Measurements from ENCODE around the gene ADGRD1.

The ADGRD1 gene

DNA sequence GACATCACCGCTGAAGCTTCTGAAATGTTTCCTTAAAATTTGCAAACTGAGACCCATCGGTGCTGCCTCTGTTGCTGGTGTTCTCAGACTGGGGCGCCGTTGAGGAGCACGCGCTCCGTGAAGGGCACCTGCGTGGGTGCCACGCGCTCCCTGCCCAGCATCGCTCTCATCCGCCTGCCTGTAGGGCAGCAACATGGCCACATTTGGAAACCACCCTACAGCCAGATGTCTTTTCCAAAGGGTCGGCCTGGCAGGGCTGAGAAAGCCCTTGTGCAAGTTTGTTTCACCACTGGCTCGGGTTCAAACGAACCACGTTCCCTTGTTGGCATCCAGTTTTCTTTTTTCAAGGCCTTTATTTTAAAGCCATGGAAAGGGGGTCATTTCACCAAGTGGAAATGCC lies 13.9 kb downstream of the ADGRD1 start:
- DNase-seq, result no peak

DNA sequence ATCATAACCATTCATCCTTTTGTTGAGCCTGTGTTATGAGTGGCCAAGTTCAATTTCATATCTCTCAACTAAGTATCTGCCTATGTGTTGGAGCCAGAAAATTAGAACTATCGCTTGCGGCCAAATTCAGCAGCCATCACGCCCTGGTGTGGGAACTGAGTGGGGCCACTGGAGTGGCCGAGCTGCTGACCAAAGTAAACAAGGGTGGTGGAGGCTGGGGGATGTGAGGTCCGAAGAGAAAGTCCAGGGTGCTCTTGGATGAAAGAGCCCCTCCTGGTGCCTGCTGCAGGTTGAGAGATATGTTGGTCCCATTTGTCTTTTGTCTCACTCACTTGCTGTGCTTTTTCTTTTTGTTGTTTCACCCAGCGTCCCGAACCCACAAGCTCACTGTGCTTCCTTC lies 14.9 kb downstream of the ADGRD1 start:
- no peak for DNase-seq

DNA sequence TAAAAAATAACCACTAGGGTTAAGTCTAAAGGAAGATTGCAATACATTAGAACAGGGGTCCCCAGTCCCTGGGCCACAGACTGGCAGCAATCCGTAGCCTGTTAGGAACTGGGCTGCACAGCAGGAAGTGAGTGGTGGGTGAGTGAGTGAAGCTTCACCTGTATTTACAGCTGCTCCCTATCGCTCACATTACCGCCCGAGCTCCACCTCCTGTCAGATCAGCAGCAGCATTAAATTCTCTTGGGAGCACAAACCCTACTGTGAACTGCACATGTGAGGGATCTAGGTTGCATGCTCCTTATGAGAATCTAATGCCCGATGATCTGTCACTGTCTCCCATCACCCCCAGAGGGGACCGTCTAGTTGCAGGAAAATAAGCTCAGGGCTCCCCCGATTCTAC lies 15.5 kb downstream of the ADGRD1 start:
- no peak for DNase-seq

- no peak for DNase-seq
These were observed 16.6 kb downstream of the ADGRD1 start for GRCh38 chr12:130970165-130970907.

- DNase-seq, result no peak
These were observed 17.2 kb downstream of the ADGRD1 start for GRCh38 chr12:130970908-130971233.

GRCh38 chr12:130971925-130972585 lies 18.3 kb downstream of the ADGRD1 start:
- no peak for DNase-seq

DNA sequence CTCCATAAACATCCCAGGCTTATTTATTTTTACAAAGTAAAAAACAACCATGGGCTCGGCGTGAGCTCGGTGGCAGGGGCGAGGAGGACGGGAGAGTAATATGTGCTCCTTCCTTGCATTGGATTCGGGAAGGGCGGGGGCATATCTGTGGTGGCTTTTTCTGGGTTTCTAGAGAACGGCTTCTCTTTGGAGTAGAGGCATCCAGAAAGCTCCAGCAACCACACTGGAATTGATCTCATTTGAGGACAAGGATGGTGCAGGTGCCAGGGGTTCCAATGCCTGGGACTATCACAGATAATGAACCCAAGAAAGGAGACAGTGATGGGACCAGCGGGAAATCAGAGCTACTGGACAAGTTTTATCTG lies 18.9 kb downstream of the ADGRD1 start:
- DNase-seq, result no peak

DNA sequence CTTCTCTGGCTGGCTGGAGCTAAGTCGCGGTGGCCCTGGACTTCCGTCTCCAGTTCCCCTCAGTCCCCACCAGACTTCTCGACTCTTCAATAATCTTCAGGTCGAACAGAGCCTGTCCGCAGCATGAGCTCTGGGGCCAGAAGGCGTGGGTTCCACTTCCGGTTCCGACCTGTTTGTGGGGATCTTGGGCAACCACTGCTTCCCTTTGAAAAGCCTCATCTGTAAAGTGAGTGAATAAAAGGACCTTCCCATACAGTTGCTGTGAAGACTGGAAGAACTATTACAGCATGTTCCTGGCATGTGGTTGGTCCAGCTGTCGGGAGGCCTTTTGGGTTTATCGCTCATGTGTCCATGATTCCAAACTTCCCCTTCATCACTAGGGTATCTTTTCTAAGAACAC lies 19.4 kb downstream of the ADGRD1 start:
- no peak for DNase-seq

DNA sequence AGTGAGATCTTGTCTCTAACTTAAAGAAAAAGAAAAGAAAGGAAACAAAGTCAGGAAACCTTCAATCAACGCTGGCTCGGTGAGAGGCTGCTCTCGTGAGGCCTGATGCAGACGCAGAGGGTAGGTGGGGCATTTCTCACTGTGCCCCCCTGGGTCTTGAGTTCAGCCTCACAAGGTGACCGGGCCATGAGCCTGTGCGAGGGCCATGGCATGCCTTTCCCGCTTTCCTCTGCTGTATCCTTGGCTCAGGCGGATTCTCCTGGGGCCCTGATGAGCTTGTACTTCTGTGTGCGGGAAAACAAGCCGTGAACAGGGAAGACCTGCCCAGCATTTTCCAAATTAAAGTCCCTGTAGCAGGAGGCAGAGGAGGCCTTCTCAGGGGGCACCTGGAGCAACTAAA lies 20.2 kb downstream of the ADGRD1 start:
- no peak for DNase-seq

GRCh38 chr12:130975116-130975515 lies 21.4 kb downstream of the ADGRD1 start:
- no peak for DNase-seq

GRCh38 chr12:130976171-130976720 lies 22.5 kb downstream of the ADGRD1 start:
- no peak for DNase-seq

DNA sequence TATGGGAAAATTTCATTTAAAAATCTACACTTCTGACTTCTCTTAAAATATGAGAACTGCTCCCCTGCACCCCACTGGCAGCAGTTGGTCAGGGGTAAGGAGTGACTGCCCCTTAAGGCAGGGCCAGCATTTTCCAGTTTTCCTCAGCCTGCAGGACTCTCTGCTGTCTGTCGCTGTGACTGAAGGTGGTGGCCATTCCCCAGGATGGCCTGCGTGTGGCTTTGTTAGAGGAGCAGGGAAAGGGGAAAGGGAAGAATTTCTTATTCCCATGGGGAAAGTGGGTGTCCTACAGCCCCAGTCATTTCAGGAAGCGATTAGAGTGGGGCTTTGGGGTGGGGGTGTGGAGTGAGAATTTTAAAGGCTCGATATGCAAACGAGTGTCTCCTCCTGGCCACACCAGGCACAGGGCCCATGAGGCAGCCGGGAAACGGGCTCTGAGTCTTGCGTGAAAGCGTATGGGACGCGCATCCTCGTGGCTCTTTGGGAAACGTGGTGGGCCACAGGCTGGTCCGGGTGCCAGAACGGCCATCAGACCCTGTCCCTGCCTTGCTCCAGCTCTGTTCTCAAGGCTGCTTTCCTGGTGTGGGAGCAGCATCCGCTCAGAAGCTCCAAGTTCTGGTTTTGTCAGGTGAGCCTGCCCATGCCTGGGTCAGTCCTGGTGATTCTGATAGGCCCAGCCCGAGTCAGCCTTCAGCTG lies 23.5 kb downstream of the ADGRD1 start:
- DNase-seq, result no peak

- no peak for DNase-seq
These were observed 24.0 kb downstream of the ADGRD1 start for GRCh38 chr12:130977743-130978095.

DNA sequence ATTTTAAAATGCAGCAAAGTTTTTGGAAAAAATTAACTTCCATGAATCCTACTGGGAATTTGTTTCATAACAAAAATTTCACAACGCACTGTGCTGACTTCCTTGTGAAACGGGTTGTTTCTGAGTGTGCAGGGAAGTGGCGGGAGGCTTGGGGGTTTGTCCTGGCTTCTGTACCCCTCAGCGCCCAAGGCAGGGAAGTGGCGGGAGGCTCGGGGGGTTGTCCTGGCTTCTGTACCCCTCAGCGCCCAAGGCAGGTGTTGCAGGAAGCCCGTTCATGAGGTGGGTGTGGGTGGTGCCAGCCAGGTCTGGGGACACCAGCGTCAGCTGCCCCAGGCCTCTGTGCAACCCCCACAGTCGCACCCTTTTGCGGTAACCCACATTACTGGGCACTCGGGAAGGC lies 25.1 kb downstream of the ADGRD1 start:
- no peak for DNase-seq

DNA sequence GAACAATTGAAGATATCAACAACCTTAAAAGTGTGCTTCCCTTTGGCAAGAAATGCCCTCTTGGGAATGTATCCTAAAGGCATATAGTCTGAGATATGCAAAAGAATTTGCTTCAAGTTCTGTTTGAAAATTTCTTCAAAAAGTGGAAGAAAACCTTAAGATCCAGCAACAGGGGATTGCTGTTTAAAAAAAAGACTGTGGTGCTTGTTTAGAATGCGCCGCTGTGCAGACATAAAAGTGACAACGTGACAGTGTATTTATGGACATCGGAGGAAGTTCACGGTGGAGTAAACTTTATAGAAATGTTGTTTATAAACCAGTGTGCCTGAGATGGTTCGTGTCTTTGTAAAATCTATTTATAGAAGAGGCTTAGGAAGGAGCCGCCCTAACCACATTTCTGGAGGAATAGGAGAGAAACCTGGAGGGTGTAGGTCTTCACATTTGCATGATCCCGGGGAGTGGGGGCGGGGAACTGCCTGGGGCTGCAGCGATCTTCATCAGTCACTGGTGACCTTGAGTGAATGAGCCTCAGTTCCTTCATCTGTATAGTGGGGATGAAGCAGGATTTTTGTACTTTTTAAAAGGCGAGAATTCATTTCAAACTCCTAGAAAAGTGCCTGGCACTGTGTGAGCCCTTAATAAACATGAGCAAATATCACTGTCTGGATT lies 27.5 kb downstream of the ADGRD1 start:
- no peak for DNase-seq

DNA sequence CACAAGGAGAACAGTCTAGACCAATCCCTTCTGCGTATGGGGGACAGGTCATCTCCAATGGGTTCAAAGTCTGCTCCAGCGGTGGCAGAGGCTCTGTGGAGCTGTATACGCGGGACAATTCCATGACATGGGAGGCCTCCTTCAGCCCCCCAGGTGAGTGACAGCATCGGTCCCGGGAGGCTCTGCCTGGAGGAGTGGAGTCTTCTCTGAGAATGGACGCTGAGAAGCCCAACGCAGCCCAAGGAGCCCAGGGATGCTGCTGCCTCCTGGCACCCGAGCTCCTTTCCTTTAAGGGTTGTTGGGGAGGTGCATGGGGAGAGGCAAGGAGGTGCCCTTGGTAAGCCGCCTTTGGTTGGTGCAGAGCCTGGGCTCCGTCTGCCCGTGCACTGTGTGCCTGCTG lies 28.2 kb downstream of the ADGRD1 start:
- DNase-seq, result no peak

DNA sequence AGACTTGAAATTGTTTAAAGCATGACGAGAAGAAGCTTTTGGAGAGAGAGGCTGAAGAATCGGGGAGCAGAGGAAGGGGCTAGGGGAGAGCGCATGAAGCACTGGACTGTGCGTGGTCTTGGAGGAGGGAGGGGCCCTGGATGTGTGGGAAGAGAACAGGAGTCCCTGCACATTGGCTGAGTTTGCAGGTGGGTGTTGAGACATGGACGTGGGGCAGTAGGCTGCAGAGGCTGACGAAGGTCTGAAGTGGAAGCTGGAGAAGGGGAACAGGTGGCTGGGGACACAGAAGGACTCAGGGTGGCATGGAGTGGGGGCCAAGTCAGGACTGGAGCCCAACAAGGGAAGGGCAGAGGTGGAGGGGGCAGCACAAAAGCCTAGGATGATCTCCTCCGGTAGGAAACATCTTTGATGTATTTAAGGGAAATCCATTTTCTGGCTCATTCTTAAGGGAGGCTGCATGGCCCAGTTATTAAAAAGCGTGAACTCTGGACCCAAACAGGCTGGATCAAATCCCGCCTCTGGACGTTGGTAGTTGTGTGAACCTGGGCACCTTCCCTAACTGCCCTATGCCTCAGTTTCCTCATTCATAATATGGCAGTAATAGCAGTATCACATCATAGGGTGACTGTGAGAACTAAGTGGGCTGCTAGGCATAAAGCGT lies 29.0 kb downstream of the ADGRD1 start:
- no peak for DNase-seq

DNA sequence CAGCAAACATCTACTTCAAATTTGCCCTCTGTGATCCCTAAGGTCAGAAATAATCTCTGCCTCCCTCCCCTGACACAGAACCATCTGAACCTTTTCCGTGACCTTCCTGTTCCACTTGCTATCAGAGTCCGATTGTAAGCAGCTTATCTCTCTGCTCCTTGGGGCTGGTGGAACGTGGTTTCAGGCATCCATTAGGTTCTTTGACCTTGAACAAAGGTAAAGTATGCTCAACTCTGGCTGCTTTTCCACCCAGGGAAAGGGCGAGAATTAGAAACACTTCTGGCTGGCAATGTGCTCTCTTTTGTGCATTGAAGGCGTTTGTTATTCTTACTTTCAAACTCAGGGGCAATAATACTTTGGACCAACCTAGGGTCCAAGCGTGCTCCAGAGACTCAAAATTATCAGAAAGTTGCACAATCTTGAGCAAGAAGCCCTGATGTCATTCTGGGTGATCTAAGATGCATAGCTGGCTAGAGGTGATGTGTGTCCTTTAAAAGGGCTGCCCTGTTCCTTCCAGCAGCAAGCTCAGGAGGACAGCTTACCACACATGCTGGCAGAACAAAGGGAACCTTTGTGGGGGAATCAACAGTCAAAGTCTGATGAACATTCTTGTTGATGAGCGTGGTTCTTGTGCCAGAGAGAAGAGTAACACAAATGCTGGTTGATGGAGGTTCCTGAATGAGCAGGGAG lies 29.8 kb downstream of the ADGRD1 start:
- no peak for DNase-seq

GRCh38 chr12:130984183-130985058 lies 30.7 kb downstream of the ADGRD1 start:
- DNase-seq, result no peak

GRCh38 chr12:130987151-130987931 lies 33.6 kb downstream of the ADGRD1 start:
- DNase-seq, result no peak

- no peak for DNase-seq
These were observed 34.6 kb downstream of the ADGRD1 start for GRCh38 chr12:130988261-130988660.
